ENCODE measurements around the gene TAS2R9.

Gene TAS2R9

GRCh38 chr12:10838461-10838860 lies 28.5 kb upstream of the TAS2R9 start:
- Histone ChIP-seq H3K79me2 (ENCODE audit: insufficient read depth, low read length) (no peaks in the 10 kb centered on the region), H3K4me3 (ENCODE audit: low read length, poor library complexity, severe bottlenecking) (no peak overlapping the region), H3K27me3 (ENCODE audit: insufficient read depth, low read length, poor library complexity, severe bottlenecking) (no peaks in the 10 kb centered on the region), H3K9me2 (replicated peaks; ENCODE audit: low read depth, low read length) (no peaks in the 10 kb centered on the region), H2AFZ (ENCODE audit: low read length) (no peak overlapping the region), H3F3A (ENCODE audit: low read depth) (no peaks in the 10 kb centered on the region), H3K9me3 (ENCODE audit: insufficient read depth, low read depth, low read length) (no peaks in the 10 kb centered on the region), H3K9ac (ENCODE audit: low read depth, low read length, poor library complexity, severe bottlenecking) (no peak overlapping the region), H3K4me1 (ENCODE audit: insufficient read depth, low read length, poor library complexity, severe bottlenecking) (no peaks in the 10 kb centered on the region), H3K4me2 (ENCODE audit: low read depth, low read length, poor library complexity, severe bottlenecking) (no peak overlapping the region), H3K36me3 (ENCODE audit: insufficient read depth, low read length) (no peaks in the 10 kb centered on the region), H4K20me1 (ENCODE audit: insufficient read depth, low read length, poor library complexity, severe bottlenecking) (no peaks in the 10 kb centered on the region)
- TF ChIP-seq EZH2phosphoT487 (IDR thresholded peaks at IDR 0.05; ENCODE audit: borderline replicate concordance) (no peak), CTCF (conservative IDR thresholded peaks at IDR 0.05; ENCODE audit: low read length) (no peak)

GRCh38 chr12:10829994-10830393 lies 20.0 kb upstream of the TAS2R9 start:
- Histone ChIP-seq H3K9me2 (replicated peaks; ENCODE audit: low read depth, low read length) (no peaks in the 10 kb centered on the region), H3K27me3 (ENCODE audit: insufficient read depth, low read length, poor library complexity, severe bottlenecking) (no peaks in the 10 kb centered on the region), H3K79me2 (ENCODE audit: insufficient read depth, low read length) (no peaks in the 10 kb centered on the region), H2AFZ (ENCODE audit: low read length) (no peak overlapping the region), H3K36me3 (ENCODE audit: insufficient read depth, low read length) (no peaks in the 10 kb centered on the region), H4K20me1 (ENCODE audit: insufficient read depth, low read length, poor library complexity, severe bottlenecking) (no peaks in the 10 kb centered on the region), H3K4me3 (ENCODE audit: low read length, poor library complexity, severe bottlenecking) (no peak overlapping the region), H3F3A (ENCODE audit: low read depth) (no peaks in the 10 kb centered on the region), H3K9me3 (ENCODE audit: insufficient read depth, low read depth, low read length) (no peaks in the 10 kb centered on the region), H3K4me2 (ENCODE audit: low read depth, low read length, poor library complexity, severe bottlenecking) (no peak overlapping the region), H3K9ac (ENCODE audit: low read depth, low read length, poor library complexity, severe bottlenecking) (no peak overlapping the region), H3K4me1 (ENCODE audit: insufficient read depth, low read length, poor library complexity, severe bottlenecking) (no peaks in the 10 kb centered on the region)
- TF ChIP-seq EZH2phosphoT487 (IDR thresholded peaks at IDR 0.05; ENCODE audit: borderline replicate concordance): no peak
- TF ChIP-seq CTCF (conservative IDR thresholded peaks at IDR 0.05; ENCODE audit: low read length): no peak

GRCh38 chr12:10826258-10826657 lies 16.3 kb upstream of the TAS2R9 start, which contains the start of gene TAS2R10:
TSS of gene TAS2R10 (minus strand) at chr12:10826358. CDS start at chr12:10826269, 89 bp downstream.
- Histone ChIP-seq H4K20me1 (ENCODE audit: insufficient read depth, low read length, poor library complexity, severe bottlenecking) (no peaks in the 10 kb centered on the region), H3K36me3 (ENCODE audit: insufficient read depth, low read length) (no peaks in the 10 kb centered on the region), H3K4me2 (ENCODE audit: low read depth, low read length, poor library complexity, severe bottlenecking) (no peak within 1 kb of the TSS), H3K79me2 (ENCODE audit: insufficient read depth, low read length) (no peaks in the 10 kb centered on the region), H3K9me3 (ENCODE audit: insufficient read depth, low read depth, low read length) (no peaks in the 10 kb centered on the region), H3K4me3 (ENCODE audit: low read length, poor library complexity, severe bottlenecking) (no peak within 1 kb of the TSS), H3K4me1 (ENCODE audit: insufficient read depth, low read length, poor library complexity, severe bottlenecking) (no peaks in the 10 kb centered on the region), H3K27me3 (ENCODE audit: insufficient read depth, low read length, poor library complexity, severe bottlenecking) (no peaks in the 10 kb centered on the region), H2AFZ (ENCODE audit: low read length) (no peak within 1 kb of the TSS), H3K9me2 (replicated peaks; ENCODE audit: low read depth, low read length) (no peaks in the 10 kb centered on the region), H3K9ac (ENCODE audit: low read depth, low read length, poor library complexity, severe bottlenecking) (no peak within 1 kb of the TSS), H3F3A (ENCODE audit: low read depth) (no peaks in the 10 kb centered on the region)
- no peak for TF ChIP-seq EZH2phosphoT487 (IDR thresholded peaks at IDR 0.05; ENCODE audit: borderline replicate concordance)
- TF ChIP-seq CTCF (conservative IDR thresholded peaks at IDR 0.05; ENCODE audit: low read length): no peak

Data from Loucy (cell line).